Stimulated activated CD4-positive, alpha-beta T cell treated with anti-CD3 and anti-CD28 coated beads, Interleukin-4, amount 100 ng/mL, for 48 hours (primary cell): Measurements from ENCODE around the gene TNFRSF4.
"Not testable (repeated sequence)": the region's sequence is repeated elsewhere in the genome, so short reads cannot be mapped to it uniquely, and the experiment has no call there.

Source experiments
- DNase-seq, 2 donors: peaks; one replicate each; pipeline ENCODE4 v3.0.0-alpha.2; 2020; ENCODE audit warnings: low read depth in 2 of 2

TNFRSF4 gene

DNA sequence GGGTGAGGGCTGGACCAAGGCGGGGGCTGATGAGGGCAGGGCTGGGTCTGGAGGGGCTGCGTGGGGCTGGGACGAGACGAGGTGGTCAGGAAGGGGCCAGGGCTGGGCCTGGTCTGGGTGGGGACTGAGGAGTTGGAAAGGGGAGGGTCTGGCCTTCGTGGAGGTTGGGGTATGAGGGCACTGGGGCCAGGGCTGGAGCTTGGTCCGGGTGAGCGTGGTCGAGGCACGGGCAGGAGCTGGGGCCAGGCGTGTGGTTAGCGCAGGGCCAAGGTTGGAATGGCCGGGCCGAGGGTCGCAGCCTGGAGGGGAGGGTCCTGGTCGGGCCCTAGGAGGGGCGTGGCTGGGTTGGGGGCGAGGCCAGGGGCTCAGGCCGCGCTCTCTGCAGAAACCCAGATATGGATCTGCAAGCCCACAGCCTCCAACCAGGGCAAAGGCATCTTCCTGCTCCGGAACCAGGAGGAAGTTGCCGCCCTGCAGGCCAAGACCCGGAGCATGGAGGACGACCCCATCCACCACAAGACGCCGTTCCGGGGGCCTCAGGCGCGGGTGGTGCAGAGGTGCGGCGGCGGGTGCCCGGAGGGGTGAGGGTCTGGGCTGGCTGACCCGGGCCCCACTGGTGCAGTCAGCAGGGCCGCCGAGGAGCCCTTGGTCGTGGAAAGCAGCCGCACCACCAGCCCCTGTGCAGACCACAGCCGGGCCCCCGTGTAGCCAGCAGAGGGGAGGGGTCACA lies 31.3 kb downstream of the TNFRSF4 start:
- DNase-seq = no peak

DNA sequence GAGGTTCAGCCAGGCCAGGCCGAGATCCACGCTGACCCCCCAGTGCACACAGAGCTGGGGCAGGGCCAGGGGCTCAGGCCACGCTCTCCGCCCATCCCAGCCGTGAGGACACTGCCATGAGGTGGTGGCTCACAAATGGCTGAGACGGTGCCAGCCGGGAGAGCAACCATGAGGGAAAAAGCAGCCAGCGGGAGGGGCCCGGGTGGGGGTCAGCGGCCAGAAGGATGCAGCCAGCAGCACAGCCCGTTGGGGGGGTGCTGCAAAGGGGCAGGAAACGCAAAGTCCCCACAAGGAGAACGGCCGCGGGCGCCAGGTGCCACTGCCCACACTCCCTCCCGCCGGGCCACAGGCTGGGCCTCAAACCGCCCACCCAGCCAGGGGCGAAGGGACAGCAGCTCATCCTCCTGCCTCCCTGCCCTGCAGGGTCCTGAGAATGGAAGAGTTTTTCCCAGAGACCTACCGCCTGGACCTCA lies 32.0 kb downstream of the TNFRSF4 start:
- DNase-seq = no peak

DNA sequence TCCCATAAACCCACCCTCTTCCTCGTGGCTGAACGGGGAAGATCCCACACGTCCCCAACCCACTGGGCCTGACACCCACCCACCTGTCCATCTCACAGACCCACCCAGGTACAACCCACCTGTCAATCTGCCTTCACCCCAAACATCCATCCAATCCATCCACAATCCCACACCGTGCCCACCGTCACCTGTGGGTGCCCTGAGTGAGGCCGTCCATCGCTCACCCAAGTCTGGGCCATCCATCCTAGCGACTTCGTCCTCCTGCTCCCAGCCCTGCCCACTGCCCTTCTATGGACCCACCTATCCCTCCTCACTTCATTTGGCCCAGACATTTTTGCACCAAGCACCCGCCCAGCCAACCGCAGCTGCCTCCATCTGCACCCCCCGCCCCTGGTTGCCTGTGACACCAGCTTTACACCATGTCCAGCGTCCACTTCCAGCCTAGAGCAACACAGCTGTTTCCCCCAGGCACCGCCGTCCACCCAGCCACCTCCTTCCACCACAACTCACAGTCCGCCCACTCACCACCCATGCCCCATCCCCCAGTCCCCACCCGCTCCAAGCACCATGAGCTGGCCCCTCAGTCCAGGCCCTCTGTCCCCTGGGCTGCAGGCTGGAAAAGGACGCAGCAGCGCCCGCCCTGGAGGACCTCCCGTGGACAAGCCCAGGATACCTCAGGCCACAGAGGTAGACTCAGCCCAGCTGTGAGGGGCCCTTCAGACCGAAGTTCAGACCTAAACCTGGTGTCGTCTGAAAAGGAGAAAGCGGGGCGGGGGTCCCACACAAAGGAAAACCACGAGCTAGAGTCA lies 32.6 kb downstream of the TNFRSF4 start:
- DNase-seq = no peak

- no peak for DNase-seq
Observed at GRCh38 chr1:1179983-1180861, 33.7 kb downstream of the TNFRSF4 start.

GRCh38 chr1:1179346-1179982 lies 34.5 kb downstream of the TNFRSF4 start:
- no peak for DNase-seq

DNA sequence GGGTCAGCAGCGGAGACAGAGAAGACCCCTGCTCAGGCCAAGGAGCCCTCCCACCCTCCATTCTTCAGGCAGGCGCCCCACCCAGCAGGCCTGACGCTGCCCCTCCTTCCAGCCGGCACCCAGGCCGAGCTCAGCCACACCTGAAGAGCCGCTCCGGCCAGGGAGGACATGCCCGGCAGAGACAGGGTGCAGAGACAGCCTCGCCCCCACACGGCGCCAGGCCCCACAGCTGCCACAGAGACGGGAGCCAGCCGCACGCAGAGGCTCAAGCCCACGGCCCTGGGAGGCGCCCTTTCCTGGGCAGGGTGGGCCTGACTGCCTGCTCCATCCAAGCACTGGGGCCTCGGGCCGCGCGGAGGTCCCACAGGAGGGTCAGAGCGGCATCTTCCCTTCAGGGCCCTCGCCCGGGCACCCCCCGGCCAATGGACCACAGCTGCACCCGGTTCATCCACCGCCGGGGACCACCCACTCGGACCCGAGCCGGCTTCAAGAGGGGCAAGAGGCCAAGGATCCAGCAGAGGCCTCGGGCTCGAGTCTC lies 35.1 kb downstream of the TNFRSF4 start:
- no peak for DNase-seq

DNA sequence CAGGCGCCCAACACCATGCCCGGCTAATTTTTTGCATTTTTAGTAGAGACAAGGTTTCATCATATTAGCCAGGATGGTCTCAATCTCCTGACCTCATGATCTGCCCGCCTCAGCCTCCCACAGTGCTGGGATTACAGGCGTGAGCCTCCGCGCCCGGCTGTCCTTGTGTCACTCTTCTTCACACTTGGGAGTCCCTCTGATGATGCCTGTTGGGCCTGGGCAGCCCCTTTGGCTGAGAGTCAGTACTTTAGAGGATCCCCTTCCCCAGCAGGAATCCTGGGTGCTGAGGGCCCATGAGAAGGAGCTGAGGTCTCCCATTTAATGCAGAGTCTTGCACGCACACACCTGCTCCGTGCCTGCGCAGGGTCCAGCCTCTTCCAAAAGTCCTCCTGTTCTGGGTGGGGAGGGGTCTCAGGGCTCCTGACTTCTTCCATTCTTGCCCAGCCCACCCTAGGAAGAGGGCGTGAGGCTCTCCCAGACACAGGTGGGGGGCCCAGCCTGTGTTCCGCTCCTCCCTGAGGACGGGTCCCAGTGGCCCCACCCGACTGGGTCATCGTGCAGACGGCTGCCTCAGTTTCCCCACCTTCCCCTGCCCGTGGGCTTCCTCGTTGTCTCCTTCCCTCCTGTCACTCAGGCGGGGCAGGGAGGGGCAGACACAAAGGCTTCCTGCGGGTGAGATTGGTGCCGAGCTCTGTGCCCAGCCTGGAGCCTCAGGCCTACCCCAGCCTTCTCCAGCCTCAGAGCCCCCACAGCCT lies 36.3 kb downstream of the TNFRSF4 start:
- no peak for DNase-seq

DNA sequence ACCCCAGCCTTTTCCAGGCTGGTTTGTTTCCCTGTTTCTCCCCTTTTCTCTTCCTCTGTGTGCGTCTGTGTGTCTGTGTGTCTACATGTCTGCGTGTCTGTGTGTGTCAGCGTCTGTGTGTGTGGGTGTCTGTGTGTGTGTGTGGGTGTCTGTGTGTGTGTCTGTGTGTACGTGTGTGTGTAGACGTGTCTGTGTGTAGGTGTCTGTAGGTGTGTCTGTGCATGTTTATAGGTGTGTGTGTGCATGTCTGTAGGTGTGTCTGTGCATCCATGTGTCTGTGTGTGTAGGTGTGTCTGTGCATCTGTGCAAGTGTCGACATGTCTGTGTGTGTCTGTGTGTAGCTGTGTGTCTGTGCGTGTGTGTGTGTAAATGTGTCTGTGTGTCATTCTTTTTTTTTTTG lies 37.0 kb downstream of the TNFRSF4 start:
- DNase-seq = no peak

DNA sequence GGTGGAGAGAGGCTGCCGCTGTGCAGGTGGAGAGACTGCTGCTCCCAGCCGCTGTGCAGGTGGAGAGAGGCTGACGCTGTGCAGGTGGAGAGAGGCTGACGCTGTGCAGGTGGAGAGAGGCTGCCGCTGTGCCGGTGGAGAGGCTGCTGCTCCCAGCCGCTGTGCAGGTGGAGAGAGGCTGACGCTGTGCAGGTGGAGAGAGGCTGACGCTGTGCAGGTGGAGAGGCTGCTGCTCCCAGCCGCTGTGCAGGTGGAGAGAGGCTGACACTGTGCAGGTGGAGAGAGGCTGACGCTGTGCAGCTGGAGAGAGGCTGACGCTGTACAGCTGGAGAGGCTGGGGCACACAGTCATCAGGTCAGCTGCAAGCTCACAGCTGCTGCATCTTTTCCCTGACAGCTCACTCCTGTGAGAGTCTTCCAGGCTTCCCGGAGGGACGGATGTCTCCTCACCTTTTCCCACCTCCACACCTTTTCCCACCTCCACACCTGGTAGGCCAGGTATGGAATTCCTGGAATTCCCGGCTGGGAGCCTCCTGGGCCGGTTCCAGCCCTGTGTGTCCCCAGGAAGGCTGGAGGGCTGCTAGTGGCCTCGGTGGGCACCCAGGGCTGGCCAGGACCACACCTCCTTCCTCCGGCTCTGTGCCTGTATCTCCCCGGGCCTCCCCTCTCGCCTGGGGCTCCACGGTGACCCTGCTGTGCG lies 37.7 kb downstream of the TNFRSF4 start:
- DNase-seq = not testable (repeated sequence)

DNA sequence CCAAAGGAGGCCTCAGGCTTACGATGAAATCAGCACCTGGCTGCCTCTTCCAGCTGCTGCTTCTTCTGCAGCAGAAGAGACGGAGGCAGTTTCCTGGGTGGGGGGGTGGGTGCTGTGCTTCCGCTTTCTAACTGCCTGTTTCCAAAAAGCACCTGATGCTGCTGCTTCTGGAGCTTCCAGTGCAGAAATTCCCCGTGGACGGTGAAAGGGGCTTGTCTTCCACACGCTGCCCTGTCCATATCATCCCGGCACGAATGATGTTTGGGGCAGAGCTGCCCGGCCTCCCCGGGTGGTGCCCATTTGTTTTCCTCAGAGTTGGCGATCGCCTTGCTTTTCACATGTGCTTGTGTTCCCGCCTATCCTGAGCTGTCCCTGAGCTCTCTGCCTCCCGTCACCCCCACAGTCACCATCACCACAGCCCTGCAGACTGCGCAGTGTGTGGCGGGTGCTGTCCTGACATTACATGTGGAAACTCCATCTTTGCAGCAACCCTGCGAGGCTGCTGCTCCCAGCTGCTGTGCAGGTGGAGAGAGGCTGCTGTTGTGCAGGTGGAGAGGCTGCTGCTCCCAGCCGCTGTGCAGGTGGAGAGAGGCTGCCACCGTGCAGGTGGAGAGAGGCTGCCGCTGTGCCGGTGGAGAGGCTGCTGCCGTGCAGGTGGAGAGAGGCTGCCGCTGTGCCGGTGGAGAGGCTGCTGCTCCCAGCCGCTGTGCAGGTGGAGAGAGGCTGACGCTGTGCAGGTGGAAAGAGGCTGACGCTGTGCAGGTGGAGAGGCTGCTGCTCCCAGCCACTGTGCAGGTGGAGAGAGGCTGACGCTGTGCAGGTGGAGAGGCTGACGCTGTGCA lies 38.5 kb downstream of the TNFRSF4 start:
- DNase-seq = no peak

- no peak for DNase-seq
Observed at GRCh38 chr1:1173793-1174415, 40.0 kb downstream of the TNFRSF4 start, which contains the start of gene TTLL10. TSS of gene TTLL10 (plus strand) at chr1:1173880. CDS start at chr1:1179216, 5,336 bp downstream.

DNA sequence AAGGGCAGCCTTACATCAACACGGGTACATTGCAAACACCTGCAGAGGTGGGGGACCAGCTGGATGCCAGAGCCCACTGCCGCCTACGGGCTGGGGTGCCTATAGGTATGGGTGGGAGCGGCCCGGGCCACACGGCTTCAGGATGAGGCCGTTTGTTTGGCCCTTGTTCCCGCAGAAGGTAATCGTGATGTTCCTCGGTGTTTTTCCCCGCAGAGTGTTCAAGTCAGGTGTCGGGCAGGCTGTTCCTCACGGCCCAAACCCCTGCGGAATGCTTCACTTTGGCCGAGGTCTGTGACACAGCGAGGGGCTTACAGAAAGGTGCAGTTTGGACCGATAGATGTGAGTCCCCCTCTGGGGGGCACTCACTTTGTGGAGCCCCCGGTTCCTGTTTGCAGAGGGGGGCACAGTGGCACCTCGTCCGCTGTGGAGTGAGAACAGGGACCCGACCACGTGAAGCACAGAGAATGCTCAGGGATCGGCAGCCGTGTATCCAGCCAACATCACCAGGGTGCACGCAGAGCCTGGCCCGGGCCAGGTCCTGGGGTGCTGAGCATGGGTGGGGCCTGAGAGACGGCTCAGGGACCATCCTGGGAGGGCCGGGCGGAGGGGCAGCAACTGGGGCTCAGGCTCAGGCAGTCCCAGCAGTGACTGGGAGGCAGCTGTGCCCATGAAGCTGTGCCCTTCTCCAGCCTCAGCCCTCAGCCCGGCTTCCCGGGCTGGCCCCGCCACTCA lies 40.7 kb downstream of the TNFRSF4 start:
- DNase-seq = no peak

- no peak for DNase-seq
Observed at GRCh38 chr1:1171546-1172340, 42.2 kb downstream of the TNFRSF4 start.

GRCh38 chr1:1171161-1171545 lies 42.8 kb downstream of the TNFRSF4 start:
- DNase-seq = no peak

- no peak for DNase-seq
Observed at GRCh38 chr1:1170215-1171091, 43.5 kb downstream of the TNFRSF4 start.
